CD4-positive, alpha-beta T cell treated with Interleukin-12 subunit alpha and Interleukin-12 subunit beta, for 1 hour (primary cell): ENCODE results near the gene CSTF1.
A peak's percentile ranks its signal among the peaks of the same experiment; 100 is the strongest.

ENCODE experiments used
- DNase-seq: peaks from one replicate; pipeline ENCODE4 v3.0.0-alpha.2; 2020

CSTF1 gene

DNA sequence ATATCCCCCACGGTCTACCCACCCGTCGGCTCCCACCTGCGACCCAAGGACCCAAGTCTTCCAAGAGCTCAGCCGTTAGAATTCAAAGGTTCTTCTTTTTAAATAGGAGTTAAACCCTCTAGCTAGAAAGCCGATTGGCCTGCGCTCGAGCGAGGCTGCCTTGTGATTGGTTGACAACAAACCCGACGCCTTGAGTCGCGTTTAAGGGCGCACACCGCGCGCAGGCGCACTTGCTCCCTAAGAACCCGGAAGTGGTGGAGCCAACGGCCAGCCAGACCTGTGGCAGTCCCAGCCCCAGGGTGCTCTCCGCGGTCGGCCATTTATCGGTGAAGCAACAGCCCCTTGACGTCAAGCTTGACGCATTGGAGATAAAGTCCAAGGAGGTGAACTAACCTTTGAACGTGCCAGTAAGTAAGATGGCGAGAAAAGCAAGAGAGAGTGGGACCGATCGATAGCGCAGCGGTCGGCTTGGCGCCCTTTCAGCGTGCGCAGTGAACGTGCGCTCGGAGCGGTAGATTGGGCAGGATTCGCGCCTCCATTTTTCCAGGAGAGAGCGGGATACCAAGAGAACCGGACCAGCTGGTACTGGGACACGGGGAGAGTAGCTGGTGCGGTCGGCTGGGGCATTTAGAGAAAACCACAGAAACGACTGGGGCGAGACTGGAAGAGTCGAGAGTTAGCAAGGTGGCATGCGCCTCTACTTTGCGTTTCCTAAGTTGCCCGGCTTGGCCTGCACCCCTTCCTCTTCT lies at the start of gene CSTF1, which contains the start of gene AURKA:
TSS of gene CSTF1 (plus strand) at position 514 of the 749 bp plus-strand sequence. CDS start 2,908 bp downstream, outside the sequence.
TSS of gene AURKA (minus strand) at position 84 of the 749 bp plus-strand sequence. CDS start 4,018 bp downstream, outside the sequence.
- peak; percentile 99 for DNase-seq

DNA sequence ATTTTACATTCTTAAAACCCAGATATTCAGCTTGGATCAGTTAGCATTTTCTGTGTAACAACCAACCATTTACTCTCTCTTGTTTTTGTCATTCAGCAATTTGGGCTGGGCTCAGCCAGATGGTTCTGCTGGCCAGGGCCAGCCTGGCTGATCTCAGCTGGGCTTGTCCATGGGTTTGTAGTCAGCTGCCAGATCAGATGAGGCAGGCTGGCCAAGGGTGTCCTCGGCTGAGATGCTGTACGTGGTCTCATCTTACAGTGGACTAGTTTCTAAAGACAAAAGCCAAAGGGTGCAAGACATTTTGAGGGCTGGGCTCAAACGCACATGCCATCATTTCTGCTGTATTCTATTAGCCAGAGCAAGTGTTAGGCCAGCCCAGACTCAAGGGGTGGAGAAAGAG lies 49.7 kb upstream of the CSTF1 start:
- DNase-seq: no peak

DNA sequence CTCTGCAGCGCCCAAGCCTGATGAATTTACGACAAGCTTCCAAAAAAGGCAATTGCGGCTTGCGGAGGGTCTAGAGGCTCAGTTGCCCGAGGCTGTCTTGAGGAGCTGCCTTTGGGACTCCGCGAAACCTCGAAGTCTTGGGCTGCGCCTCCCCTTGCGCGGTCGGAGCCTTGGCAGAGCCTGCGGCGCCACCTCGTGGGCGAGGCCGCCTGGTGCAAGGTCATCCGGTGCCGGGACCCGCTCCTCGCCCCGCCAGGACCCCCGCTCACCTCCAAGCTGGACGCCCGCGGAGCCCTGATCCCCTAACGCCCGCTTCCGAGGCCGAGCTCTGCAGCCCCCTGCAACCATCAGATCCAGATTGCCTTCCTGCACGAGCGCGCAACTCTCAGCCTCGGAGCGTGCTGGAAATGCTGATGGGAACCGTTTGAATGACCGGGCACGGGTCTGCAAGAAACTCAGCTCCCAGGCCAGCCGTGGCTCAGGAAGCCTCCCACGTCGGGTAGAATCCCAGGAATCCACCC lies 48.5 kb upstream of the CSTF1 start:
- DNase-seq: peak; percentile 32

DNA sequence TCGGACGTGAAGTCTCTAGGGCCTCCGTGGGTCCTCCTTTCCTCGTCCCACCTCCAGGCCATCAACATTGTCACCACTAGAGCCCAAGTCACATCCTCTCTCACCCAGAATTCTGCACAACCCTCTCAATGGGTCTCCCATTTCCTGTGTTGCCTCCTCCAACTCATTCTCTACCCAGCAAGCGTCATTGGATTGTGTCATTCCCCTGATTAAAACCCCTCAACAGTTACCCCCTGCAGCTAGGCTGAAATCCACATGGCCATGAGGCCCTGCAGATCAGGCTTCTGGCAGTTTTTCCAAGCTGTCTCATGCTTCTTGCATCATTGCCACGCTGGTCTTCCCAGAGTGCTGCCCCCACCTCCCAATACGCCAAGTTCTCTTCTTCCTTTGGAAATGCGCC lies 46.5 kb upstream of the CSTF1 start:
- DNase-seq: no peak

DNA sequence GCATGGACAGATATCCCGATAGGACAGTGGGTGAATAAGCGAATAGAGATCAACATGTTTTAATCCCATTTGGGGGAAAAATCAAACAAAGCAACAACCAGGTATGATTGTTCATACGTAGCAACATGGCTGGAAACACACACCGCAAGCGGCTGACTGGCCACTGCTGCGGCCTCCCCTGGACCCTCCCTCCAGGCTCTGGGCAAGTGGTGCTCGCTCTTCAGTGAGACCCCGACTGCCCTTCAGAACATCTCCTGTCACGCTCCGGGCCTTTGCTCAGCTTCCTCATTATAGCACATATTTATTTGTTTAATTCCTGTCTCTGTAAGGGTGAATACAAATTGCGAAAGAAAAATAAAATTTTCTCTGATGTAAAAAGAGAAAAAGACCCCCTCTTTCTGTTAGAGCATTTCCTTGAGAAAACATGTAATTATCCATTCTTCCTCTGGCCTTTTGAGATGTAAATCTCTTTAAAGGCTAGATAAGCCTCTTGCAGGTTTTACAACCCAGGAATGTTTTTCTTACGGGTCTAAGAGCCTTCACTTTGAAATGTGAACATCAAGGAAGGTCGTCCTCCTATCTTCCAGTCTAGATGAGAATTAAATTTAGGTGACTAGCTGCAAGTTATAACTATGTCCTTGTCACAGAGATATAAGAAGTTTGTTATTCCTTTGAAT lies 44.7 kb upstream of the CSTF1 start:
- no peak for DNase-seq

DNA sequence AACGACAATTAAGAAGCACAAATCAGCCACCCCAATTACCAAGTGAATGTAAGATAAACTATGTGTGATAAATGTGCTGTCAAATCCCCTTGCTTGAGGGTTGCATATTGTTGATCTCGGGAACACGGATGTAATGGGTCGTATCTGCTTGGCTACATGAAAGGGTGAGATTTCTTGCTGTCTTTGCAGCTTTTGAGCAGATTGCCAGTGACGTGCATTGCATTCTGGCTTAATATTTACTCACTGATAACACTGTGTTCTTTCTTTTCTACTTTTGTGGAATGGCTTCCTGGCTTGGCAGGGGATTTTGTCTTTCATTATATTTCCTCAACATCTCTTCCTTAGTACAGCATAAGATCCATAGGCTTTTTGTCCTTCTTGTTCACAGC lies 44.1 kb upstream of the CSTF1 start:
- no peak for DNase-seq

DNA sequence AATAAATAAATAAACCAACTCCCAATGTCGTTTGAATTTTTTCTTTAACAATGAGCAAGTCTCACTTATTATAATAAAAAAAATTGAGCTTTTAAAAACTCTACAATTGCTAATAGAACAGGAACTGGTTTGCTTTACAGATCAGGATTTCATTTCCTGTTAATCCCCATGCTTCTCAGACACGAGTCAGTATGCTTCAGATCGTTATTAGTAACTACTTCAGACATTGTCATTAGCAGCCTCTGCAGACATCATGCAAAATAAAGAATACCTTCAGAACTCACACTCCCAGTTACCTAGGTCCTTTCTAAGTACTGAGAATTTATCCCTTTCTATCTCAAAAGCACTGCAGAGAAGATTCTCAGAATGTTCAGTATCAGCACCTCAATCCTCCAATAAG lies 43.7 kb upstream of the CSTF1 start:
- no peak for DNase-seq

DNA sequence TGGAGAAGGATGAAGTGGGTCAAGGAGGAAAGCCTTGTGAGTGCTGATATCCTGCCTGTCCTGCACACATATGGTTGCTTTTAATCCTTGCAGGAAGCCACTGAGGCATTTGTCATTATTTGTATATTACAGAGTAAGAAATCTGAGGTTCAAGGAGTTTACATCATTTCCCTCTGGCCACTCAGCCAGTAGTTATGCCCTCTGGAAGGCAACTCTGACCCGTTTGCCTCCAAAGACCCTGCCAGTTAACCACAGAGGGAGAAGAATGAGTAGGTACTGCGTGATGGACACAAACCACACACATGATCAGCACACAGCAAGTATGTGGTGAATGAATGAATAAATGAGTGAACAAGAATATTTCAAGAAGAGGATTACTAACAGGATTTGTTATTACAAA lies 41.6 kb upstream of the CSTF1 start:
- DNase-seq: no peak

DNA sequence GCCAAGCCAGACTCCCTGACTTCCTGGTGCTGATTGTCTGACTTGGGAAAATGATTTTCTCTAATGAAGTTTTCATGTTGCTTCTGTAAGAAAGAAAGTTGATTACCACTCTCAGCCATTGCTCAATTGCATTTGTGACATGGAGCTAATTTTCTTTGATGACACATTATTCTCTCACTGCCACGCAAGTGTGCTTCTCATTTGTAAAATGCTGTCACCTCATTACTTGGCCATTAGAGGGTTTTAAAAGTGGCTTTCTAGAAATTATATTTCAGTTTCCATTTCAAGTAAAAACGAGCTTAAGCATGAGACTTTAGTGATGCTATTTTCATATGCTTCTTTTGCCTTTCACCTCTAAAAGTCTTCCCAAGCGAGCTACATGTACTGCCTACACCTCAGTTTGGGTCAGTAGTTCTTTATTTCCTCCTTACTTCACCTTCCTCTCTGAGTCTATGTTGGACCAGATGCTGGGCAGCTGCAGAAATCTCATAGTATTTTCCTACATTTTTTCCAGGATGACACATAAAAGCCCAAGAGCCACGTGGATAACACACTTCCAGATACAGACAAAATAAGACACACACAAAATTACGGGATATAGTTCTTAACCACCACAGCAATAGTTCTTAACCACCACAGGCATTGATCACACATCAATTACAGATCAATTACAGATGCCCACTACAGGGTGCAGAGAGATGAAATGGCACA lies 39.9 kb upstream of the CSTF1 start:
- DNase-seq: no peak

DNA sequence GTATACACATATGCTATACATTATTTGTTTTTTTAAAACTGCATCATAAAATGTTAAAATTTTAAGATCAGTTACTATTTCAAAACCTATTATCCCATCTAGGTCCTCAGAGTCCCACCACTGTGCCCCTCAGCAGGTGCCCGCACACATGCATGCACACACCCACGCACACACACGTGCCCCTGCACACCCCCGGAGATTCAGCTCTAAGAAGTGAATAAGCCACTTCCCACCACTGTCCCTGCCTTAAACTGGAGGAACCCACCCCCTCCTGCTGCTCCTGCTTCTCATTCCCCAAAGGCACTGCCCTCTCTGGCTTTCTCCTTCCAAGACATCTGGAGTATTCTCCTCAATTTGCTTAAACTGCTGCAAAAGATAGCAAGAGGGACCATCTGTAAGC lies 39.1 kb upstream of the CSTF1 start:
- DNase-seq: no peak

DNA sequence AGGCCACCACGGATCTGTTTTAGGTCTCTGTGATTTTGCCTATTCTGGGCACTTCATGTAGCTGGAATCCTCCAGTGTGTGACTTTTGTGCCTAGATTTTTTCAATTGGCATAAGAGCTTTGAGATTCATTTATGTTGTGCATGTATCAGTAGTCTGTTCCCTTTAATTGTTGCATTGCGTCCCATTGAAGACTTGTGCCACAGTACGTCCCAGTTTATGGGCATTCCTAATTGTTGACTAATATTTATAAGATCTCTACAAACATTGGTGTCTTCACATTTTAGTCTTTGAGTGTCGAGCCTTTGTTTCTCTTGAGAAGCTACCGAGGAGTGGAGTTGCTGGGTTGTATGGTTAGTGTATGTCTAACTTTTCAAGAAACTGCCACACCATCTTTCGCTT lies 34.4 kb upstream of the CSTF1 start:
- no peak for DNase-seq

DNA sequence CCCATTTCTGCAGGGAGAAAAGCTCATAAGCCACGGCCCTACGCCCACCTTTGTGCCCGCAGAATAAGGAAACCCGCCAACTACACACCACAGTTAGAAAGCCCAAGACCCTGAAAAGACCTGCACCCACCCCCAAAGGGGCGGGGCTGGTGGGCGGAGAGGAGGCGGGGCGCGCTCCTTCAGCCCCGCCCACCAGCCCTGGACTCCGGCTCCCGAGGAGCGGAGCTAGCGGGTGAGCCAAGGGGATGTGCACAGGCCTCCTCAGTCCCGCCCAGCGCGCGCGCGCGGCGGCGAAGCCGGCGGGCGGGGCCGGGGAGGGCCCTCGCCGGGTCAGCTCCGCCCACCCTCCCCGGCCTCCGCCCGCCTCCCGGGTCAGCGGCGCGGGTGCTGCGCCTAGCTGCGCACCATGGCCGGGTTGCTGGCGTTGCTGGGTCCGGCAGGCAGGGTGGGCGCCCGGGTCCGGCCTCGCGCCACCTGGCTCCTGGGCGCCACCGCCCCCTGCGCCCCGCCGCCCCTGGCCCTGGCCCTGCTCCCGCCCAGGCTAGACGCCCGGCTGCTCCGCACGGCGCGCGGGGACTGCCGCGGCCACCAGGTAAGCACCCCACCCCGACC lies 33.7 kb upstream of the CSTF1 start, which contains the start of gene FAM210B:
TSS of gene FAM210B (plus strand) at position 375 of the 612 bp plus-strand sequence. CDS start at position 407, 32 bp downstream.
- peak; percentile 89 for DNase-seq

DNA sequence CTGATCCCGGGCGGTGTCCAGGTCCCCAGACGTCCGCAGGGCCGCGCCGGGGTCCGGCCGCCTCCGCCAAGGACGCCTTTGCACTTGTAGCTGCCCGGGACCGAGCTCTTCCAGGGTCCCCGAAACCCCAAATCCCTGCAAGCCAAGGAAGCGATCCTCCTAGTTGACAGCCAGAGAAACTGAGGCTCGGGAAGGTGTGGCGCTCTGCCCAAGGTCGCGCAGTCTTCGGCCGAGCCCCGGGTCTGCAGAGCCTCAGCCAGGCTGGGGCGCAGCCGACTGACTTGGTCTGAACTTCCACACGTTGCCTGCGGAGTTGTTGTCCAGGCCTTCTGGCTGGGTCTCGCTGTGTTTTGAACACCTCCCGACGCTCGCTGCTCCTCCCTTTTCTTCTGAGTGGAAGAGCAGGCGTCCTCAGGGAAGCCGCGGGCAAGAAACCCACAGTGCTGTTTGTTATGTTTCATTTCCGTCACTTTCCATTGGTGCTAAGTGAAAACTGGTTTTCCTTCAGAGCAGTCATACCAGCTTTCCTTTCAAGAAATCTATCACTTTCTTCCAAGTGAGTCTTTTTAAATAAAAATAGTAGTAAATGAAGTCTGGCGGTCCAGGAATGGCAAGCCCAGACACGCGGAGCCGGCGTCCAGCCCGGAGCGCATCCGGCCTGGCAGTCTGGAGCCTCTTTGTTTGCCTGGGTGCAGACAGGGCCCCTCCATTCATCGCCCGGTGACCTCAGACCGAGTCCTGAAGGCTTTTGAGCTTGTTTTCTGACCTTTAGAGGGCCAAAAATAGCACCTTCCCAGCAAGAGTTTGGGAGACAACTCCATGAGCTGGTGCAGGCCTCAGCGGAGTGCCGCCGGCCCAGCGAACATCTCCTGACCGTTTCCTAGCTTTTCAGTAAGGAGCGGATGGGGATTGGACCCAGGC lies 33.0 kb upstream of the CSTF1 start:
- no peak for DNase-seq

DNA sequence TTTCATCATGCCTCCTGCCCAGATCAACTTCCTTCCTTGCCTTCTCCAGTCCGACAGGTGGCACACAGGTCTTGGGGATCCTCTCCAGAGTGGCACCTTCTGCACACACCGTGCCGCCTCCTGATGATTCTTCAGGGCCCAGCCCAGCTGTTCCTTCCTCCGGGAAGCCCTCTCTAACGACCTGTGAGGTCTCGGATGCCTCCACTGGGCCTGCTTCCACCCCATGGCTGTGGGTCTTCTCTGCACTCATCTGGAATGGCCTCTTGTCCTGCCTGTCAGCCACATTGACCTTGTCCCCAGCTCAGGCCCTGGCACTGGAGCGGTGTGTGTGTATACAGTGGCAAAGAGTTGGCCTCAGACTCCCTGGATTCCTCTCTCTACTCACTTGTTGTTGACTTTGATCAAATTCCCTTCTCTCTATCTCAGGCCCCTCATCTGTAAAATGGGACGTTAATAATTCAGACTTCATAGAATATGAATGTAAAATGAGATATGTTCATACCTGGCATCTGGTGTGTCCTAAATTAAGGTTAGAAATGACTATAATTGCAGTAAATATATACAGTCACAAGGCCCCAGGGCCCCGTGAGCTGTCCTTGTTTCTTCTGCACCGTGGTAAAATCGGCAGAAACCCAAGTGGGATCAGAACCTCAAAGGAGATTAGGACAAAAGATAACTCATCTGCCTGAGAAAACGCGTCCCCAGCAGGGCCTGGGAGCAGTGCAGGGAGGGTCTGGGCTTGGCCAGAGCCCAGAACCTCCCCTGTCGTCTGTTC lies 32.1 kb upstream of the CSTF1 start:
- no peak for DNase-seq

DNA sequence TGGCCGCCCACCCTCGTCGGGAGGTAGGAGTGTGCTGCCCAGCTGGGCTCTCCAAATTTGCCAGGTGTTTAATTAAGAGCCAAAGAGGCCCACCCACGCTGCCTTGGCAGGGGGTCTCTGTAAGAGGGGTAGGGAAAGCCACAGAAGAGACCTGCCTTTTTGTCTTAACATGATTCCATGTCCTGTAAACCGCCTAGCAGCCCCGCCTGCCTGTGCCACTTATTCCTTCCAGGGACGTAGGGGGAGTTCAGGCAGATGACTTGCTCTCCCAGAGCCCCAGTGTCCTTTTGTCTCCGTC lies 31.6 kb upstream of the CSTF1 start:
- DNase-seq: no peak

DNA sequence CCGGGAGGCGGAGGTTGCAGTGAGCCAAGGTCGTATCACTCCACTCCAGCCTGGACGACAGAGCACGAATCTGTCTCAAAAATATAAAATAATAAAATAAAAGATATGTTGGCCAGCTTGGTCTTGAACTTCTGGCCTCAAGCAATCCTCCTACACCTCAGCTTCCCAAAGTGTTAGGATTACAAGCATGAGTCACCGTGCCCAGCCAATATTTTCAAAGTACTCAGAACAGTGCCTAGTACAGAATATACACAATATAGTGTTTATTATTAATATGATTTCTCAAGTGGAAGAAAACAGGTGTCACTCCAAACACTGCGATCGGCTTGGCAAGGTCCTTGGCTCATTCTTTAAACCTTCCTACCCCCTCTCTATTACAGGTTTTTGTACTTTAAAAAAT lies 30.5 kb upstream of the CSTF1 start:
- DNase-seq: no peak

DNA sequence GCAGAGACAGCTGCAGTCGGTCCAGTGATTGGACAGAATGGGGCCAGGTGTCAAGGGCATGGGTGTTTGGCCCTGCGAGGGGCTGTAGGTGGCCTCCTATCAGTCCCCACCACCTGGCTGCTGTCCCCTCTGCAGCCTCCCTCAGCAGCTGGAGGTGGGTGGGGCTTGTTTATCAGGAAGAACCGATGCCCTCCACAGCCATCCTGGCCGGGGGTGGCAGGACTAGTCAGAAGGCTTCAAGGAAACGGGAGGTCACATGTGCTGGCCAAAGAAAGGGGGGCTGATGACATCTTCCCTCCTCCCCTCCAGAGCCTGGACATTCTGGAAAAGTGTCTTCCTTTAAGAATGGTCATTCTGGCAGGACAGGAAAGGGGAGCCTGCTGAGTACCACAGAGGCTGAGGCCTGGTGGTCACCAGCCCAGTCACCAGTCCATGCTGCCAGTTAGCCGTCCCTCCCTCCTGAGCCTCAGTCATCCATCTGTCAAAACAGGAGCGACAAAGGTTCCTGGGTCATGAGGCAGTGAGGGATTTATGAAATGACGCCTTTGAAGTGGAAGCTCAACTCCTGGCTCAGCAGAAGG lies 29.5 kb upstream of the CSTF1 start:
- no peak for DNase-seq

DNA sequence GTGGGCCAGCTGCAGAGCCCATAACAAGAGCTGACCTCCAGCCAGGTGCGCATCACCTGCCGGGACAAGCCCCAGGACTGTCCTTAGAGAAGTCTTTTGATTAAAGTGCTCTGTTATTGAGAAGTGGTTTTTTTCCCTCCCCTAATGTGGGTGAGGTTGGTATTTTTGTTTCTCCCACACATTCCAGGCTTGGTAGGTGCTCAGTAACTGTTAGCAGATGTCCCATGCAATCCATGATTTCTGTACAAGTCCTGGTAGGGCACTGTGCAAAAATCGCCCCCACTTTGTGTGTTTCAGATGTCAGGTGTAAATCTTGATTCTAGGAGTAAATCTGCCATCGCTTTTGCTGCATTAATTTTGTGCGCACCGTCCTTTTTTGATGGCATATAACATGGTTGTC lies 29.0 kb upstream of the CSTF1 start:
- DNase-seq: no peak

DNA sequence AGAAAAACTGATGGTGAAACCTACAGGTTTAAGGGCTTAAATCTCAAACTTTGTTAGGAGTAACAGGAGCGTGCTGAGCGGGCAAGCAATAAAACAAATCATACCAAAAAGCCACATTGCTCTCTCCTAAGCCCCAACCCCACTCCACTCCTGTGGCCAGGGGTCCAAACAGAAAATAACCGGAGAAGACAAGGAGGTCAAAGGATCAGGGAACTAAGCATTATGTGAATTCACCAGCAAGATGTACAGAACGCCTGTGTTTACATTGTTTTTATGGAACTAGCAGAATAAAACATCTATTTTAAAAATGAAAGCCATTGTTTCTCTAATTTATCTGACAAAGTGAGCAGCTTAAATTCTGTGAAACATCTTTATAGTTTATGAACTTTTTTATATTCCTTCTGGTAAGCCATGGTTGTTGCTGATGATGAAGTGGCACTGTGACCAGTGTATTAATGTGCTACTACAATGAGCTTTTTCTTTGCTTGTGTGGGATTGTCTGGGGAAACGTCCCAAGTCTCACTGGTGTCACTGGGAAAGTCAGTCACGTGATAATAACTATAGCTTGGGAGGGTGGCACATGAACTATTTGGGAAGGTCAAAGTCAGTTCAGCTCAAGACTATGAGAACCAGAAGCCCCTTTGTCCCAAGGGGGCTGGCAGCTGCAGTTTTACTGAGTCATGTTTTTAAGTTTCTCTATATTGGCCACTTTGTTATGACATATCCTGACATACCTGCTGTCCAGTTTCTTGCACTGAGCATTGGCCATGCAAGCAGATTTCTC lies 23.9 kb upstream of the CSTF1 start:
- DNase-seq: no peak

DNA sequence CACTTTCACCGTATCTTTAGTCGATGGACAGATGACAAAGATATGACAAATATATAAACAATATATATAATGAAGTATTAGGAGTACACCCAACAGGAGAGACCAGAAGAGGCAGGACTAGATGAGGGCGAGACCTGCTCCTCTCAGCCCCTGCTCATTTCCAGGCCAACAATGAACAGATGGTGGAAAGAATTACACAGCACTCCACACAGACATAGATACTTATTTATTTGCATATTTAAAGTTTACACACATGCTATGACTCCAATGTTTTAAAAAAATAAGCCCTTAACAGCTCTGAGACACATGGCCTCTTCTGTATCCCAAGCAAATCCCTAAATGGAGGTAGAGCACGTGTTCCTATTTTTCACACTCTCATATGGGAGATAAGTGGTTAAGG lies 23.3 kb upstream of the CSTF1 start:
- DNase-seq: no peak
